Pulmonary artery endothelial cell (primary cell): ENCODE data around the gene C1R. TPM values are rescaled to one million over a fixed set of nuclear protein-coding genes. Genes with fewer than 3 reads are reported as not detected.

Source experiments
- DNase-seq: peaks from one replicate; pipeline ENCODE4 v3.0.0-alpha.2; 2011; ENCODE audit warnings: low read depth, low spot score
- total RNA-seq: library from RNA; depleted of rRNA; stranded (reverse); fragments of >200 nt; gene quantifications from 2 replicates; pipeline ENCODE4 v1.2.3, GENCODE V29; 2014

The C1R gene
- total RNA-seq, 1 donor from 2014 or later = 1.9 TPM

GRCh38 chr12:7099290-7099996 is 7.2 kb upstream of the C1R start:
- DNase-seq = no peak

- no peak for DNase-seq
These were observed 4.7 kb upstream of the C1R start for GRCh38 chr12:7096979-7097378.

GRCh38 chr12:7096006-7096932 is 4.0 kb upstream of the C1R start:
- no peak for DNase-seq

- DNase-seq = no peak
These were observed 1.6 kb upstream of the C1R start for GRCh38 chr12:7093892-7094291.

- no peak for DNase-seq
These were observed 1.2 kb upstream of the C1R start for GRCh38 chr12:7093486-7093885.

GRCh38 chr12:7092986-7093460 is 778 bp upstream of the C1R start:
- DNase-seq = no peak

- DNase-seq = no peak
These were observed 501 bp downstream of the C1R start for GRCh38 chr12:7091660-7092228.

GRCh38 chr12:7091171-7091570 is 1.1 kb downstream of the C1R start:
- no peak for DNase-seq

- no peak for DNase-seq
These were observed 1.8 kb downstream of the C1R start for GRCh38 chr12:7090222-7090998.

- DNase-seq = no peak
These were observed 2.9 kb downstream of the C1R start for GRCh38 chr12:7089196-7089871.

GRCh38 chr12:7083125-7083524 is 9.1 kb downstream of the C1R start:
- DNase-seq = no peak

- DNase-seq = no peak
These were observed 11.2 kb downstream of the C1R start for GRCh38 chr12:7081037-7081436.

- DNase-seq = no peak
These were observed 12.5 kb downstream of the C1R start for GRCh38 chr12:7079826-7080125.

GRCh38 chr12:7078163-7078562 is 14.1 kb downstream of the C1R start:
- no peak for DNase-seq

- DNase-seq = no peak
These were observed 15.8 kb downstream of the C1R start for GRCh38 chr12:7076493-7076892.

- no peak for DNase-seq
These were observed 16.3 kb downstream of the C1R start for GRCh38 chr12:7075939-7076338.

- no peak for DNase-seq
These were observed 16.7 kb downstream of the C1R start for GRCh38 chr12:7075518-7075917.

GRCh38 chr12:7073946-7074345 is 18.3 kb downstream of the C1R start:
- no peak for DNase-seq

- no peak for DNase-seq
These were observed 19.7 kb downstream of the C1R start for GRCh38 chr12:7072554-7072953.

- no peak for DNase-seq
These were observed 20.2 kb downstream of the C1R start for GRCh38 chr12:7072035-7072434.

GRCh38 chr12:7069386-7069785 is 22.9 kb downstream of the C1R start:
- DNase-seq = no peak
